ENCODE results near the gene HOXA3. TPM values are rescaled to one million over a fixed set of nuclear protein-coding genes. Genes with fewer than 3 reads are reported as not detected.
A peak's percentile ranks its signal among the peaks of the same experiment; 100 is the strongest.

HOXA3 gene
- total RNA-seq, 1 donor = 3.5 TPM

DNA sequence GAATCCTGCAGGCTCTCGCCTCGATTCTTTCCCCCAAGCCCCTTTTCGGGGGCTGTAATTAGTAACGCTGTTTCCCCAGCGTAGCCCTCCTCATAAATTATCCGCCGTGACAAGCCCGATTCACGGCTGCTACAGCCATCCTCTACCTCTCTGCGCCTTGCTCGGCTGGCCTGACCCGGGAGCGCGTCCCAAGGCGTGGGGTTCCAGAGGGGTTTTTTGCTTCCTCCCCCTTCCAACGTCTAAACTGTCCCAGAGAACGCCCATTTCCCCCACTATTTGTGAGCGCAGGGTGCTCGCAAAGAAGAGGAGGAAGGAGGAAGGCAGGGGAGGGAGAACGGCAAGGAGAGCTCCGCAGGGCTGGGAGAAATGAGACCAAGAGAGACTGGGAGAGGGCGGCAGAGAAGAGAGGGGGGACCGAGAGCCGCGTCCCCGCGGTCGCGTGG, 9.8 kb downstream of the HOXA3 start:
- H3K4me3 ChIP-seq (ENCODE audit: low read depth, low read length) = peak overlapping the region; percentile 62
- no peak for DNase-seq (ENCODE audit: low read depth)
- TF ChIP-seq, protein P1, sequence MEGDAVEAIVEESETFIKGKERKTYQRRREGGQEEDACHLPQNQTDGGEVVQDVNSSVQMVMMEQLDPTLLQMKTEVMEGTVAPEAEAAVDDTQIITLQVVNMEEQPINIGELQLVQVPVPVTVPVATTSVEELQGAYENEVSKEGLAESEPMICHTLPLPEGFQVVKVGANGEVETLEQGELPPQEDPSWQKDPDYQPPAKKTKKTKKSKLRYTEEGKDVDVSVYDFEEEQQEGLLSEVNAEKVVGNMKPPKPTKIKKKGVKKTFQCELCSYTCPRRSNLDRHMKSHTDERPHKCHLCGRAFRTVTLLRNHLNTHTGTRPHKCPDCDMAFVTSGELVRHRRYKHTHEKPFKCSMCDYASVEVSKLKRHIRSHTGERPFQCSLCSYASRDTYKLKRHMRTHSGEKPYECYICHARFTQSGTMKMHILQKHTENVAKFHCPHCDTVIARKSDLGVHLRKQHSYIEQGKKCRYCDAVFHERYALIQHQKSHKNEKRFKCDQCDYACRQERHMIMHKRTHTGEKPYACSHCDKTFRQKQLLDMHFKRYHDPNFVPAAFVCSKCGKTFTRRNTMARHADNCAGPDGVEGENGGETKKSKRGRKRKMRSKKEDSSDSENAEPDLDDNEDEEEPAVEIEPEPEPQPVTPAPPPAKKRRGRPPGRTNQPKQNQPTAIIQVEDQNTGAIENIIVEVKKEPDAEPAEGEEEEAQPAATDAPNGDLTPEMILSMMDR (IDR thresholded peaks at IDR 0.05; ENCODE audit: insufficient read depth, low read length) = no peak

DNA sequence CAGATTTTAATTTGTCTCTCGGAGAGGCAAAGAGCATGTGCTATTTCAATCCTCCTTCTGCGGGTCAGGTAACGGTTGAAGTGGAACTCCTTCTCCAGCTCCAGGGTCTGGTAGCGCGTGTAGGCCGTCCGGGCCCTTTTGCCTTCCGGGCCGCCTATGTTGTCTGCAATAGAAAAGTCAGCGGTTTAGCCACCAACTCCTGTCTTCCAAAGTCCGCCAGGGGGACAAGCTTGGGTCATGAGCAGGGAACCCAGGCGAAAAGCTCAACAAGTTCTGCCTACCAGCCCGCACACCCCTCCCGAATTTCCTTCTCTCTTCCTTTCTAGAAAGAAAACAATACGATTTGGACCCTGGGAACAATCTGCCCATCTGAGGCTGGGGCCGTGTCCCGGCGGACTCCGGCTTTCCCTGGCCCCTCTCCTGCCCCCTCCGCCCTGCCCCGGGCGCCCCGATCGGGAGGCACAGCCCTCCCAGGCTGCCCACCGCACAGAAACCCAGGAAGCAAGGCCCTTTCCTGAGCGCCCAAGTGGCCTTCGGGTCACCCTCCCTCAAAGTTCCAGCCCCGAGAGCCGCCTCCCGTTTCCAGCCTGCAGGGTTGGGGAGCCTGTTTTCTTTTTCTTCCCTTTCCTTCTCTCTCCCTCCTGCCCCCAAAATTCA, 10.3 kb downstream of the HOXA3 start:
- peak overlapping the region; percentile 62 for H3K4me3 ChIP-seq (ENCODE audit: low read depth, low read length)
- TF ChIP-seq, protein P1 (IDR thresholded peaks at IDR 0.05; ENCODE audit: insufficient read depth, low read length) = no peak
- DNase-seq (ENCODE audit: low read depth) = no peak

DNA sequence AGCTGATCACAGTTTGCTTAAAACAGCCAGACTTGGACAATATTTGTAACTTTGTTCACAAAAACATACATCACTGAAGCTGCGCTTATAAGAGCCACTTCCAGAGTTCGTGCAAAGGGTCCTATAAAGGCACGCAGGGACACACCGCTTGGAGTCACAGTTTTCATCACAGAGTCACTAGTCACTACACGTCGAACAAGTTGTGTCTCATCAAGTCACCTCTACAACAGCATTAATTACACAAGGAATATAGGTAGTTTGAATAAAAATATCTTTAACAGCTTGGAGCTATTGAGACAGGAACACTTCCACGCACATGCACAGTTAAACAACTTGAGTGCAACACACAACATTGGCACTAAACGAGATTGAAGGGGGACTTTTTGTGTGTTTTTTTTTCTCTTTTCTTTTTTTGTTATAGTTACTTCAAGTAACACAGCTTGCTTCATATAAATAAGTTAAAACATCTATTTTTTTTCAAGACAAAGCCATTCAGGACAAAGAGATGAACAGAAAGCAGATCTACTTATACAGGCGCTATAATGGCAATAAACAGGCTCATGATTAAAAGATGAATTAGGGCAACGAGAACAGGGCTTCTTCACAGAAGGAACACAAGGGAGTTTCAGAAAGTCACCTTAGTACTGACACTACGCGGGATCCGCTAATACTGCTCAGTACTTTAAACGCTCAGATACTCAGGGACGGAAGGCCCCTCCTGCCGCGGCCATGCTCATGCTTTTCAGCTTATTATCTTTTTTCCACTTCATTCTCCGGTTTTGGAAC, 11.1 kb downstream of the HOXA3 start:
- no peak for DNase-seq (ENCODE audit: low read depth)
- no peak overlapping the region for H3K4me3 ChIP-seq (ENCODE audit: low read depth, low read length)
- TF ChIP-seq, protein P1 (IDR thresholded peaks at IDR 0.05; ENCODE audit: insufficient read depth, low read length) = no peak

DNA sequence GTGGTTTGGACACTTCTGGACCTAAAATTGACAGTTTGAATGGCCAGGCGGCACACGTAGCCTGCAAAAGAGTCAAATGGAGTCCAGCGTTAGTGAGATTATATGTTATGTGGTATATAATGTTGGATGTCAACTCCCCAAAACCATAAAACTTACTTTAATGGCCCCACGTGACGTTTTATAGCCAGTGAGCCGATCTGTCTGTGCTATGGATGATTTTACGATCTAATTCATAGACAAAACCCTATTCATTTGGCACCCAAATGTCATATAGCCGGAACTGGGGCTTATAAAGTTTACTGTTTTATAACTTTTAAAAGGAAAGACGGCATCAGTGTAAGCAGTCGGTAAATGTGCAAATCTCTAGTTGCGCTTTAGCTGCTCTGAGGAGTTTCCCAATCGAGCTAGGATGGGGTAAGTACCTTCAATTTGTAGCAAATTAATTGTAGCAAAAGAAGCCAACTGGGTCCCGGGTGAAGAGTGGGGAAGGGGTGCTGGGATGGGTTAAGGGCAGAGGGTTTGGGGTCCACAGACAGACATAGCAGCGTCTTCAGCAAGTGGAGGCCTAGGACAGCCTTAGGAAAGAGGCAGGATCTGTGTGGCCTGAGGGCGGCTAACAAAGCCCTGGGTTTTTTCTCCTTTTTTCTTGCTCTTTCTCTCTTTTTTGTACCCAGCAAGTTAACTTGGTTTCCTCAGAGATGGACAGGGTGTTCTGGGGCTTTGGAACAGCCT, 12.1 kb downstream of the HOXA3 start:
- DNase-seq (ENCODE audit: low read depth) = no peak
- no peak overlapping the region for H3K4me3 ChIP-seq (ENCODE audit: low read depth, low read length)
- TF ChIP-seq, protein P1 (IDR thresholded peaks at IDR 0.05; ENCODE audit: insufficient read depth, low read length) = no peak

DNA sequence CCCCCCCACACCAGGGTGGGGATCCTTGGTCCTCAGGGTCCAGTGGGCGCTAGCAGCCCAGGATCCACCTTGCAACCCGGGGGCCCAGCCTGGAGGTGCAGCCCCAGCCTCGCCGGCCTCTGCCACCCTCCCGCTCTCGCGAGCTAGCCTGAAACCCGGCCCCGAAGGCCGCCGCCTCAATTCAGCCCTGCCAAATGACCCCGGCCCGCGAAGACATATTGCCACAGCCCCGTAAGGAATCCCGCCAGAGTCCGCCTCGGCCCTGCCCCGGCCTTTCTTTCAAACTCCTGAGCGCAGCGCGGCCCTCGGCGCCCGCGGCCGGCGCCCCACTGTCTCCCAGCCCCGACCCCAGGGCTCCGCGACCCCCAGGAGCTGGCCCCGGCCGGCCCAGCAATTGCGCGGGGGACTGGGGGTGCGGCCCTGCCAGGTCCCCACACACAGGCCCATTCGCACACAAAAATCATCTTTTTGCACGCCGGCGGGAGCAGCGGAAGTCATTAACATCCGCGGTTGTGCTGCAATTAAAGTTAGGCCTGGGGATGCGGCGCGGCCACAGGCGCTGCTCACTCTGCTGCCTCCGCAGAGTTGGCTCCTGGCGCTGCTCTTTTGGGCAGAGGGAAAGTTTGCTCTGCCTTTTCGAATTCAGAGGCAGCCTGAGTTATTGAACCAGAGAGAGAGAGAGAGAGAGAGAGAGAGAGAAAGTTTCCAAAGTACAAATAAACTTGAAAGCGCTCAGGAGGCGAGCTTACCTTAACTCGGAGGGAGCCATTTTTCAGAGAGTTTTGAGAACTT, 12.9 kb downstream of the HOXA3 start:
- no peak for DNase-seq (ENCODE audit: low read depth)
- H3K4me3 ChIP-seq (ENCODE audit: low read depth, low read length) = no peak overlapping the region
- TF ChIP-seq, protein P1 (IDR thresholded peaks at IDR 0.05; ENCODE audit: insufficient read depth, low read length) = no peak

DNA sequence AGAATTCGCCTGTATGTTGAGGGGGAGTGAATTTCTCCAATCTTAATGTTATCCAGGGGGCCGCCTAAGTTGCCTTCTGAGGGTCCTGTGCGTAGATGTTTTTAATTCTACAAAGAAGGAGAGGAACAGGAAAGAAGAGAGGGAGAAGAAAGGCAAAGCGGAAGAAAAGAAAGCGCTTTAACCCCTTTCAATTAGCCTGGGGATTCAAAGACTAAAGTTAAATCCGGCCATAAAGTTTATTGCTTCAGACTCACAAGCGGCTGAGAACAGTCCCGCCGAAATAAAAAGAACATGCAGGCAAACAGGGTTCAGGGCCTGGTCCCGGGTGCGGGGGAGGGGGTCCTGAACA, 13.4 kb downstream of the HOXA3 start:
- DNase-seq (ENCODE audit: low read depth) = no peak
- no peak overlapping the region for H3K4me3 ChIP-seq (ENCODE audit: low read depth, low read length)
- TF ChIP-seq, protein P1 (IDR thresholded peaks at IDR 0.05; ENCODE audit: insufficient read depth, low read length) = no peak

Measured in fibroblast of the aortic adventitia (primary cell).